Endothelial cell of umbilical vein (primary cell): Measurements from ENCODE around the gene GZMM. TPM values are rescaled to one million over a fixed set of nuclear protein-coding genes. Genes with fewer than 3 reads are reported as not detected.

Experiments
- BruUV-seq: library from RNA; stranded (reverse); fragments of 400-500 nt; replicated peaks from 2 replicates; lab custom pipeline; 2021; lab: Mats Ljungman, UMichigan
- CTCF ChIA-PET: fragments of 300-600, 350-600 bp; sonication (Branson Sonifier 250); formaldehyde crosslinking; loops from one replicate; lab custom pipeline; 2021; ENCODE audit warnings: antibody characterized with exemption, inconsistent platforms; lab: Charles Lee
- POLR2A ChIA-PET: fragments of 300-600, 350-600 bp; sonication (Branson Sonifier 250); formaldehyde crosslinking; loops from one replicate; lab custom pipeline; 2021; ENCODE audit warnings: antibody characterized with exemption, inconsistent platforms; lab: Charles Lee
- DNase-seq: peaks from one replicate; pipeline ENCODE4 v3.0.0-alpha.2; 2011; ENCODE audit warnings: low read depth, low spot score
- FAIRE-seq: peaks from 2 replicates; lab custom pipeline; 2011; peaks lifted over from hg19 to GRCh38; lab: Jason Lieb, UNC
- H2AFZ ChIP-seq: 2 replicates; pipeline ENCODE4 v1.6.0; 2012; ENCODE audit warnings: low read depth, low read length, control low read depth, inconsistent platforms
- H3K27ac ChIP-seq: 2 replicates; pipeline ENCODE4 v1.5.1; 2011; ENCODE audit warnings: low read depth, mild to moderate bottlenecking, control low read depth, low read length, moderate library complexity; ENCODE audit not compliant: insufficient read depth
- H3K27me3 ChIP-seq, 2 experiments: 2 replicates each; pipeline versions ENCODE4 v1.6.0 to v1.6.1; 2011; ENCODE audit warnings: low read length in 2 of 2, mixed read lengths in 1 of 2; ENCODE audit not compliant: control insufficient read depth in 2 of 2, insufficient read depth in 2 of 2
- H3K36me3 ChIP-seq, 2 experiments: 2 replicates in 1 of 2; 3 replicates in 1 of 2; pipeline ENCODE4 v1.5.1; 2011; ENCODE audit warnings: low read length in 2 of 2, mild to moderate bottlenecking in 1 of 2, moderate library complexity in 1 of 2; ENCODE audit not compliant: control insufficient read depth in 2 of 2, insufficient read depth in 2 of 2; ENCODE audit errors: extremely low read depth in 1 of 2
- H3K4me1 ChIP-seq: 3 replicates; pipeline ENCODE4 v1.5.1; 2011; ENCODE audit warnings: mild to moderate bottlenecking, low read length; ENCODE audit not compliant: control insufficient read depth, insufficient read depth; ENCODE audit errors: extremely low read depth
- H3K4me2 ChIP-seq: 2 replicates; pipeline ENCODE4 v1.6.1; 2011; ENCODE audit warnings: low read length, control low read depth, mixed read lengths; ENCODE audit not compliant: insufficient read depth
- H3K4me3 ChIP-seq, 3 experiments: fragments of 200-600 bp in 1 of 3; sonication (generic), shearing (Covaris generic) in 1 of 3; replicated peaks in 1 of 3; 2 replicates each; pipeline ENCODE4 v1.5.1; 2011 to 2016; ENCODE audit warnings: control low read depth in 3 of 3, low read length in 3 of 3, mild to moderate bottlenecking in 2 of 3, inconsistent platforms in 1 of 3, low read depth in 1 of 3, moderate library complexity in 1 of 3; ENCODE audit not compliant: insufficient read depth in 1 of 3
- H3K79me2 ChIP-seq: 2 replicates; pipeline ENCODE4 v1.6.0; 2012; ENCODE audit warnings: low read length, inconsistent platforms; ENCODE audit not compliant: control insufficient read depth, insufficient read depth
- H3K9ac ChIP-seq: replicated peaks from 2 replicates; pipeline ENCODE3; 2011; ENCODE audit warnings: low read length, control low read depth; ENCODE audit not compliant: insufficient read depth; ENCODE audit errors: extremely low read depth
- H3K9me1 ChIP-seq: replicated peaks from 3 replicates; pipeline ENCODE4 v1.6.0; 2011; ENCODE audit warnings: mild to moderate bottlenecking, low read length; ENCODE audit not compliant: control insufficient read depth, insufficient read depth; ENCODE audit errors: extremely low read depth
- H3K9me3 ChIP-seq: replicated peaks from 2 replicates; pipeline ENCODE4 v1.5.1; 2012; ENCODE audit warnings: low read length, inconsistent platforms; ENCODE audit not compliant: control insufficient read depth, insufficient read depth
- H4K20me1 ChIP-seq: replicated peaks from 2 replicates; pipeline ENCODE3; 2011; ENCODE audit warnings: mild to moderate bottlenecking, low read length; ENCODE audit not compliant: control insufficient read depth, insufficient read depth; ENCODE audit errors: extremely low read depth
- EZH2 ChIP-seq: IDR thresholded peaks from 2 replicates; pipeline ENCODE4 v1.6.1; 2012; ENCODE audit warnings: borderline replicate concordance, low read depth, mild to moderate bottlenecking, moderate library complexity, low read length, inconsistent platforms; ENCODE audit not compliant: severe bottlenecking
- FOS ChIP-seq: IDR thresholded peaks from 2 replicates; pipeline ENCODE4 v1.6.1; 2011; ENCODE audit warnings: mild to moderate bottlenecking, low read length, moderate library complexity, borderline replicate concordance; ENCODE audit not compliant: insufficient read depth
- GATA2 ChIP-seq: IDR thresholded peaks from 2 replicates; pipeline ENCODE4 v1.7.0; 2011; ENCODE audit warnings: low read depth, mild to moderate bottlenecking, moderate library complexity, mixed read lengths, low read length; ENCODE audit not compliant: insufficient read length, insufficient read depth
- JUN ChIP-seq: IDR thresholded peaks from 2 replicates; pipeline ENCODE4 v1.6.1; 2011; ENCODE audit warnings: borderline replicate concordance, low read depth; ENCODE audit not compliant: insufficient read length, insufficient read depth
- MYC ChIP-seq: IDR thresholded peaks from one replicate; pipeline ENCODE4 v1.6.1; 2011; ENCODE audit warnings: mild to moderate bottlenecking, low read depth, low read length
- POLR2AphosphoS5 ChIP-seq: IDR thresholded peaks from 2 replicates; pipeline ENCODE4 v1.6.1; 2012; ENCODE audit warnings: low read depth, mild to moderate bottlenecking, control low read depth, low read length, moderate library complexity; ENCODE audit not compliant: insufficient read depth
- dilution Hi-C: fragments of 300-500 bp; cut with MboI; formaldehyde crosslinking; loops from one replicate; pipeline ENCODE4 v1.15.0; 2019; ENCODE audit warnings: low sequenced_read_pairs; ENCODE audit not compliant: extremely low pct_ligation_motif_present
- intact Hi-C: fragments of 100-400 bp; cut with micrococcal nuclease; formaldehyde crosslinking; loops from one replicate; pipeline ENCODE4 v1.10.0; 2022
- polyA plus RNA-seq, 4 experiments: library from polyadenylated mRNA; depleted of rRNA in 3 of 4; stranded (reverse) in 3 of 4; unstranded in 1 of 4; fragments of >200 nt; gene quantifications; 2 replicates each; pipeline versions ENCODE4 v1.2.1 to v1.2.3, GENCODE V29; 2011 to 2012; ENCODE audit warnings: missing spikeins in 1 of 4
- total RNA-seq: library from RNA; stranded (reverse); gene quantifications from 2 replicates; pipeline ENCODE4 v1.2.3, GENCODE V29; 2021

The GZMM gene
- total and polyA plus RNA-seq, 2 donors (not counting 3 experiments of a cell fraction or from before 2014, with no cell fraction given) = not detected

DNA sequence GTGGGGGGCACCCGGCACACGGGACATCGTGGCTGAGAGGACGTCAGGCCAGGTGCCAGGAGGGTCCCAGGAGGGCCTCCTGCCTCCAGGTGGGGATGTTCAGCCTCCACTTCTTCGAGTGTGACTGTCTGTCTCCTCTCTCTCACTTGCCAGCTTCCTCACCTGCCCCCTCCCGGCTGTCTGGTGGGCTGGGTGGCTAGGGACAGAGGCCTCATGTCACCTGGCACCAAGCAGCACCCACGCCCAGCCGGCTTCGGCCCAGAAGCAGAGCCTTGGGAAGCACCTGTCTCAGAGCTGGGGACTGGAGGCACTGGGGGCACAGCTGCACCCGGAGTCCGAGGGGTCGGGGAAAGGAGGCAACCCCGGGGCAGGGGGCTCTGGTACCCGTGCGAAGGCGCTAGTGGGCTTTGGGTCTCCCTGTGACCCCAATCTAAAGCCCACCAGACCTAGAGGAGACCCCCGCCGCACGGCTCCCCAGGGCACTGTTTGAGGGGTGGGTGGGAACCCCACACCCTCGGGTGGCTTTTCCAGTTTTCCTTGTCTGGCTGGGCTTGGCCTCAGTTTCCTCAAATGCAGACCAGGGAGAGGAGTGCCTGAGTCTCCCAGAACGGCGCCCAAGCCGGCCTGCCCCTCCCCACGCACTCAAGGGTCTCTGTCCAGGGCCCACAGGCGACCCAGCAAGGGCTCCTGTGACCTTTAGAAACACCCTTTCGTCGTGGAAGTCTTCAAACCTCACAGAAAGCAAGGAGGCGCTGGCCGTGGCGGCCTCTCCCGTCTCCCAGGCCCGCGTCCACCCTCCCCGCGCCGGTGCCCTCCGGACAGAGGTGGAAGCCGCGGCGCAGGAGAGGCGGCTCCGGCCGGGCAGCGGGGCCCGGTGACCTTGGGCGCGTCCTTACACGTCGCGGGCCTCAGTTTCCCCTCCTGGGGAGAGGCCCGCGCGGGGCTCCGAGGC is 45.2 kb downstream of the GZMM start:
- no peak overlapping the region for H3K4me2 ChIP-seq
- ChIA-PET CTCF (interaction anchor here (0.8 to 1.0 kb wide), 2 partner anchors 13 to 145 kb away, joined by 3 to 4 read pairs; no protein-coding TSS in a partner anchor), POLR2A (no interaction called here)
- H3K4me1 ChIP-seq = no peaks in the 10 kb centered on the region
- H4K20me1 ChIP-seq = no peaks in the 10 kb centered on the region
- peaks cover 10 to 13% of the 10 kb centered on the region in 2 experiments for H3K27me3 ChIP-seq
- no peaks in the 10 kb centered on the region for H3K79me2 ChIP-seq
- no peaks in the 10 kb centered on the region for H3K36me3 ChIP-seq
- intact Hi-C loops = loop anchor here (2.0 kb wide), 2 partner anchors 16 to 44 kb away; partner anchors contain the start of genes BSG and POLRMT
- H3K9ac ChIP-seq = no peak overlapping the region
- no peaks in the 10 kb centered on the region for H3K9me3 ChIP-seq
- H3K9me1 ChIP-seq = no peaks in the 10 kb centered on the region
- no peak overlapping the region for H3K27ac ChIP-seq
- TF ChIP-seq POLR2AphosphoS5 = no peak
- peak; percentile 45 for TF ChIP-seq EZH2
- TF ChIP-seq JUN = no peak
- no TSS peak for BruUV-seq
- no peak for FAIRE-seq
- no peak for DNase-seq
- no peak overlapping the region for H2AFZ ChIP-seq
- no peak overlapping the region for H3K4me3 ChIP-seq
- dilution Hi-C loops = no loop called here

DNA sequence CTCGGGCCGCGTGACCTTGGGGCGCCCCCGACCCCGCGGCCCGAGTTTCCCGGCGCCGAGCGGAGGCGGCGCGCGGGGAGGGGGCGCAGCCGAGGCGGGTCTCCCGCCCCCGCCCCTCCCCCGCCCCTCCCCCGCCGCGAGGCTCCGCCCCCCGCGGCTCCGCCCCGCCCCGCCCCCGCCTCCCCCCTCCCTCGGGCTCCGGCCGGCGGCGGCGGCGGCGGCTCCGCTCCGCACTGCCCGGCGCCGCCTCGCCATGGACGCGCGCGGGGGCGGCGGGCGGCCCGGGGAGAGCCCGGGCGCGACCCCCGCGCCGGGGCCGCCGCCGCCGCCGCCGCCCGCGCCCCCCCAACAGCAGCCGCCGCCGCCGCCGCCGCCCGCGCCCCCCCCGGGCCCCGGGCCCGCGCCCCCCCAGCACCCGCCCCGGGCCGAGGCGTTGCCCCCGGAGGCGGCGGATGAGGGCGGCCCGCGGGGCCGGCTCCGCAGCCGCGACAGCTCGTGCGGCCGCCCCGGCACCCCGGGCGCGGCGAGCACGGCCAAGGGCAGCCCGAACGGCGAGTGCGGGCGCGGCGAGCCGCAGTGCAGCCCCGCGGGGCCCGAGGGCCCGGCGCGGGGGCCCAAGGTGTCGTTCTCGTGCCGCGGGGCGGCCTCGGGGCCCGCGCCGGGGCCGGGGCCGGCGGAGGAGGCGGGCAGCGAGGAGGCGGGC is 46.0 kb downstream of the GZMM start, which contains the start of gene HCN2:
Gene HCN2, plus strand, starts transcription at position 189 of the 703 bp plus-strand sequence. Its CDS starts 65 bp downstream, at position 254.
- Histone ChIP-seq H3K36me3 (no peaks in the 10 kb centered on the region), H3K27me3 (peaks cover 10 to 13% of the 10 kb centered on the region in 2 experiments), H3K4me2 (no peak within 1 kb of the TSS), H3K79me2 (no peaks in the 10 kb centered on the region), H3K27ac (no peak within 1 kb of the TSS), H3K9me1 (no peaks in the 10 kb centered on the region), H3K9me3 (no peaks in the 10 kb centered on the region), H3K4me3 (no peak within 1 kb of the TSS), H4K20me1 (no peaks in the 10 kb centered on the region), H3K9ac (no peak within 1 kb of the TSS), H2AFZ (no peak within 1 kb of the TSS), H3K4me1 (no peaks in the 10 kb centered on the region)
- ChIA-PET POLR2A (no interaction called here), CTCF (no interaction called here)
- no peak for TF ChIP-seq FOS
- no peak for TF ChIP-seq POLR2AphosphoS5
- no peak for TF ChIP-seq GATA2
- TF ChIP-seq MYC = no peak
- FAIRE-seq (no peak), DNase-seq (no peak)
- no TSS peak for BruUV-seq
- dilution Hi-C loops = no loop called here
- intact Hi-C loops = loop anchor here (2.0 kb wide), 2 partner anchors 17 to 43 kb away; partner anchors contain the start of genes BSG and POLRMT
